NCI-H128 (cell line): ENCODE measurements around the gene STXBP3.

Experiments used
- DNase-seq: peaks from one replicate; lab custom pipeline; 2025; ENCODE audit not compliant: unreplicated experiment; lab: John Stamatoyannopoulos, UW

The STXBP3 gene

DNA sequence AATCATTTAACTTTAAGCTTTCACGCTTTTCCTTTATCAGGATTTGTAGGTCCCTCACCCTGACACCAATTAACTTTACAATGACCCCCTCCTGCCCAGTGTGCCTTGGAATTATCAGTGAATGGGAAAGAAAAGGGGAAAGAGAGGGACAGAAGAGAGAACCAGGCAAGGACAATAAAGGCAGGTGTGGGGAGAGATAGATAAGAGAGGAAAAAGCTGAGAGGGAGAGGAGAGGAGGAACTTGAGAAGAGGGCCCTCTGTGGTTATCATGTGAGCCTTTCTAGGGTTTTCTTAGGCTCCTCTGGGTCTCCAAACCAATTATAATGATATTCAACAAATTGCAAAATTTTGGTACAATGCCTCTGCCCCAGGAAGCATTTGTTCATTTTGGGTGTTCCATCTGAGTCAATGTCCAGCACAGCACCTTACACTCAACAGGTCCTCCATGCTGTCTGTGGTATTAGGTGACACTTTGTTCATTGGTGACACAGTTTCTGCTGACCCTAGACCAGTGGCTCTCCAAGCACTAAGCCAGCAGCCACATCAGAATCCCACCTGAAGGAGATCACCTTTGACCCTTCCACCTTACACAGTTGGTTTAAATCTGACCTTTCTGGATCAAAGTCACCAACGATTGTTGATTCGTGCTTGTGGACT is 96.2 kb downstream of the STXBP3 start:
- DNase-seq: no peak

DNA sequence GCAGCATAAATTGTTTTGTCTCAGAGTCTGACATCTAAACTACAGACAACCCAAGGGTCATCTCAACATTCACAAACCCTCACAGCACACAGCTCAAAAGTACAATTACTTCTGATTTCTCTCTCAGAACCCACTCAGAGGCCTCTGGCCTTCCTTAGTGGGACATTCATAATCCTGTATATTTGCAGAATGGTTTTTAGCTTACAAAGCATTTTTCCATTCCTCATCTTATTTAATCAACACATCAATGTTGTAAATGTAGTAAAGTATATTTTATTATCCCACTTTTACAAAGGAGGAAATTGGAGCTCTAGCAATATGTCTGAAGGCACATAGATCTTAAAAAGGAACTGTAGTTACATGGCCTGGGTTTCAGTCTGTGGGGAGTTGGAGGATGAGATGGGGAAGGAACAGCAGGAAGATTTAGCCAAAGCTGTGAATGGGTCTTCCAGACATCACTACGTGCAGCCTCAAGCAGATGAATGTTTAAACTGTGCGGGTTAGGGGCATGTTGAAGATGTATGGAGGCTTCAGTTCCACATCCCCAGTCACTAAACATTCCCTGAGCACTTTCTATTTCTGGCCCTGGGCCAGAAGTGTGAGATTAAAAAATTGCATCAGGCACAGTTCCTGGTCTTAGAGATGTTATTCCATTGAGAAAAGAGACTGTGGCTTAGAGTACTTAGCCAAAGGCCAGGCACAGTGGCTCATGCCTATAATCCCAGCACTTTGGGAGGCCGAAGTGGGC is 97.1 kb downstream of the STXBP3 start:
- DNase-seq: no peak

DNA sequence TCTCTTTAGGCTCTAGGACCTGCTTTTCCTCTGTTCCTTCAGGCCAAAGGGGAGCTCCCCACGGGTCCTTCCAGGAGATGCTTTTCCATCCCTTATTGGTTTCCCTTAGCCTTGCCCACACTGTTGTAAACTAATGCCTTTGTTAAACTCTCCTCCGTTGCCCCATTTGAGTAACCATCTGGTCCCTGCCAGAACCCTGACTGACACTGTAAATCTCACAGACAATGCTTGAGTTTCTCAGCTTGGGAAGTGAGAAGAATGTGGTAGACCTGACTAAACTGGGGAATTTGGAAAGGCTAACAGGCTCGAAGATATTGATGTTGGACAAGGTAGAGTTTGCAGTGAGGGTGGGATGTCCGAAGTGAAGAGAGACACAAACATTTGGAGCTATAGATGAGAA is 99.0 kb downstream of the STXBP3 start:
- no peak for DNase-seq

DNA sequence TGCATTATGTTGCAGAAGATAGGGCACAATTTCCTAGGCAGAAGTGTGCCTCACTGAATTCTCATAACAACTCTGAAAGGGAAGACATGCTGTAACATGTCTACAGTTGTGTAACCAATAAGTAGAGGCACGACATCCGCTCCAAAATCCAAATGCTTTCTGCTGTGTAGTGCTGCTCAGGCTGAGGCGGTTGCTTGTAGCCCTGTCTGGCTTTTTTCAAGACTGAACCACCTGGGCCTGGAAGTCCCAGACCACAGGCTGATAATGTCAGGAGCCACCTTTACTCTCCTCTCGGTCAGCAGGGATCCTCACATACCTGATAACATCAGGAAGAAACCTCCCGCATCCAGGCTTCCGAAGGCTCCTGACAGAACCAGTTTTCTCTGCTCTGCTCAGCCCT is 99.5 kb downstream of the STXBP3 start:
- no peak for DNase-seq

DNA sequence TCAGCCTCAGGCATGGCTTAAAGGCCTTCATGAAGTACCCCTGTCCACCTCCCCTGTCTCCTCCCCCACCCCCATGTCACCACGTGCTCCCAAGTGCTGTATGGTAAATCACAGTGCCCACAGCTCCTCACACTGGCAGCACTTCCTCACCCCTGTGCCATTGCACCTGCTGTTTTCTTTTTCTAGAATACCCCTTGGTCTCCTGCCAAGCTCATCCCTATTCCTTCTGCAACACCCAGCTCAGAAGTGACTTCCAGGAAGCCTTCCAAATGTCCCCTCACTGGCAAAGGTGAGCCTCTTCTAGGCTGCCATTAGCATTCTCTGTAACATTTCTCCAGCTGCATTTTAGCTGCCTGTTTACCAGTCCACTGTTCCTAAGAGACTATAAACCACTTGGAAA is 101.0 kb downstream of the STXBP3 start:
- no peak for DNase-seq

DNA sequence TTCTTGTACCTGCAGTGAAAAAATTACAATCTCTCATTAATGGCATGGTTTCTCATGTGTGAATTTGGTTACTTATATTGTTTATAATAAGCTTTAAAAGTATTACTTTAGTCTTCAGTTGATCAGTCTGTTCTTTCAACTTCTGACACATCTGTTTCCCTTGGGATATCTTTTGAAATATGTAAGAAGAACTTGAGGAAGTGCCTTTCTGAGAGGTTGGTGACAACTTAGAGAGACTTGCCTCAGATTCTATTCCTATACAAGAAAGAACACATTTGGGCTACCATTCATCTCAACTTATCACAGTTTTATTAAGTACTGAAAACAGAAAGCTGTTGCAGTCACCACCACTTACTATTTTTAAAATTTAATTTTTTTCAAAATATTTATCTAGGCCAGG is 102.3 kb downstream of the STXBP3 start:
- DNase-seq: no peak

DNA sequence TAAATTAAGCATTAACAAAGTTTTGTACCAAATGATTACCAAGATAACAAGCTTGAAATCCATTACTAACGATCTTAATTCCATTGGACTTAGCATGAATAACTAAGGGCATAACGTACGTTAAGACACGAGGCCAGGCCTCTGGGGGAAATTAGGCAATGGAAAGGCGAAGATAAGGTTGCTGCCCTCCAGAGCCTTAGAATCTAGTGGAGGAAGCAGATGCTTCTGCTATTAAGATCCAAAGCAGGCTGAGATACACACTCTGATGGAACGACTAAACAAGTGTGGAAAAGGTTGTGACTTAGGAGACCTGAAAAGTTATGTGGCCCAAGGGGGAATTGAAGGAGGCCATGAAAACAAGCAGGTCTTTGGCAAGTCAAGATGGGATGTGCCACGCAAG is 104.5 kb downstream of the STXBP3 start:
- DNase-seq: no peak

DNA sequence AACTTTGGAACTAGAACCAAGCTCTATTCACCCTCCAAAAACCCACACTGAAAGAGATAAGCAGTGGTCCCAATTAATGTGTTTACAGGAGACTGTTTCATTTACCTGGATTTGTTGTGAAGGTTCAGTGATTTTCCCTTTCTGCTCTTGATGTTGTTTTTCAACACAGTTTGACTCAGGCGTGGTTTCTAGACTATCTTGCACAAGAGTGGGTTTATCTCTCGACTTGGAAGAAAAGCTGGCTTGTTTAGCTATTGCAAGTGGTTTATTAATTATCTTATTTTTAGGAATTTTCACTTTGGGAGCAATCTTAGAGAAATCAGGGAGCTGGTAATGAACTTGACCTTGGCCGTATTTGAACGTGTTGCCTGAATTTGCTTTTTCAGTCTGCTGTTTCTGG is 105.1 kb downstream of the STXBP3 start:
- no peak for DNase-seq

DNA sequence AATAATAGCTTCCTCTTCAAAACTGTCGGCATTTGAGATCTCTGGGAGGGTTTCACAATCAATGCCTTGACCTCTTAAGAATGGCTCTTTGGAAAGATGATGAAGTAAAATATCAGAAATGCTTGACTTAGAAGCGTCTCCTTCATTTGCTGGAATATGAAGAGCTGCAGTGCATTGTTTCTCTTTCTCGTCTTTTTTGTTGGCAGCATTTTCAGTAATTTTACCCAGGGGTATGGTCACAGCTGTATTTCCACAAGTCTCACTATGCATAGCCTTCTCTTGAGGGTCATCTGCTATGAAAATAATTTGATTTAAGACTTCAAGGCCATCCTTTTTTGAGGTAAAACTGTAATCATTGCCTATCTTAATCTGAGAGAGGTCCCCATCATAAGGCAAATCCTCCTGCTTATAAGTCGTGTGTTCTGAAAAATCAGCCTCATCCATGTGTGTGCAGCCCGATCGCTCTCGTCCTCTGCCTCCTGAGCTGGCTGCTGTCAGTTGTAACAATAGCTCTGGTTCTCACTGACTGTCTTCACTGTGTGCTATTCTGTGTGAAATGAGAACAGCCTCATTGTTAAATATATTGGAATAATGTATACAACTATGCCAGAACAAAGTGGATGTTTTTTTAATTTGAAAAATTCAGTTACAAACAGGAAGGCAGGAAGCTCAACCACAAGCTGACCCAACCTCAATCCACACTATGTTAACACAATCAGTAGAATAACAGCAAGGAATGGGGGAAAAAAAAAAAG is 105.9 kb downstream of the STXBP3 start:
- DNase-seq: no peak

DNA sequence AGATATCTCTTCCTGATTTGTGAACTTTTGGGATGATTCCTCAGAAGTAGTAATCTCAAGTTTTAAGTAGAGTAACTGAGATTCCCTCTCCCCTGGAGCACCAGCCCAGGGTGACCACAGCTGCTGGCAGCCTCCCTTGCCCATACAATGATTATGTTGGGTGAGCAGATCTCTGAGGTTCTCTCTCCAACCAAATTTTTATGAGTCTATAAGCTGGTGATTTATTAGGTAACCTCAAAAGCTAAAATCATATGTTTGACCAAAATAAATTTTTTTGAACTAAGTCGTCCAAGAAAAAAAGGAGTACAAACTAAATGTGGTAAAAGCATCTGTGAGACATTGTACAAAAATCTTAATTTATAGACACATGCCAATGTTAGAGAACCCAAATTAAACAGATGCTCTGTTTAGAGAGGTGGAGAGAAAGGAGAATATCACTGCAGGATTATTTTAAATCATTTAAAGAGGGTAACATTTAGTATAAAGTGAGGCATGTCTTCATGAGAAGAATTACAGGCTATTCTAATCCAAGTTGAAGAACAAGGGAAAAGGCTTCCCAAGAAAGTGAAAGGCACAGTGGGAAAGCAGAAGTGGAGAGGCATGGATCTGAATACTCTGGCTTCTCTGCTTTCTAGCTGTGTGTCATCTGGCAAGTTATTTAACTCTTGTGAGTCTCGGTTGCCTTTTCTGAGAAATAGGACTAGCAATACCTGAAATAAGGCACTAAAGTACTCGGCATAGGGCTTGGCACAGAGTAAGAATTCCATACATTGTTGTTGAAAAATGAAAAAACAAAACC is 107.9 kb downstream of the STXBP3 start:
- no peak for DNase-seq

DNA sequence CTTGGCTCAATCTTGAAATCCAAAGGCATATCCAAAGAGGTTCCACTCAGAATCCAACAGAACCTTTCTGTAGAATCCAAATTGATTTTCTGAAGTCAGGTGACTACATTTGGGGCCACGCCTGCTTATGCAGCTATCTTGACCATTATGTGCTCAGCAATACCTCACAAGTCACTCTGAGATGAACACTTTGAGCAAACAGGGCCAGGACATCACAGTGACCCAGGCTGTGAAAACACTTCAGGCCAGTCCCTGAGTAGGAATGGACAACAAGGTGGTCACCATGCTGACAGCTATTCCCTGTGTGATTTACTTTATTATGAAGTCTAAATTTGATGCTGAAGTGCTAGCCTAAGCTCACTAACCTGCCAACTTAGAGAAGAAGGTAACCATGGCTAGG is 110.5 kb downstream of the STXBP3 start, which contains the start of gene AKNAD1:
TSS of gene AKNAD1 (minus strand) at position 101 of the 400 bp plus-strand sequence. CDS start 4,430 bp downstream, outside the sequence.
- no peak for DNase-seq

DNA sequence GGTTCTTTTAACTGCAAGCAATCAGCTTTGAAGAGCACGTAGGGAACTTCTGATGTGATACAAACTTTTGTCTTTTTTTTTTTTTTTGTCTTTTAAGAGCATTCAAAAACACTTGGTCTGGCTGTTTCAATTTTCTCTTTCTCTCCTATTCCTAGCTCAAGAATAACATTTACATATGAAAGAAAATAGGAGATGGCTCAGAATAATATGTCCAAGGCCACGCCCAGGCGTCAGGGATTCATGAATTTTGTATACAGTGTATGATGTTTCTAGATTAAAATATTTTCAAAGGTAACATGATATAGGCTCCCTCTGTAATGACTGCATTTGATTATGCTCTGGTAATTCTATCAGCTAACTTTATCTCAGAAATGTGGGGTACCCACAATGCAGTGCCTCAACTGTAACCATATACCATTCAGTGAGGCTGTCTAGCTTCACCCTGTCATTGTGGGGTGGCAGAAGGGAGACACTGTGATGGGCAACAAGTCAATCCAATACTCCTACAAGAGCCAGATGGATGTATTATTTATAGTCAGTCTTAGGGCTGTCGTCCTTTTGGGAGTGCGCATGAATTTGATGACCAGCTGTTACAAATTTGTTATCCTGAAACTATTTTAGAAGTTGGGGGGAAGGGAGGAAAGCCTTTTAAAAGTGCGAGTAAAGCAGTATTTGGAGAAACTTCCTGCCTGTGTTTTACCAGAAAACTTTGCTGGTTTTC is 111.9 kb downstream of the STXBP3 start:
- DNase-seq: no peak
